ENCODE data around the gene VPS4B.
"Not testable (repeated sequence)": the region's sequence is repeated elsewhere in the genome, so short reads cannot be mapped to it uniquely, and the experiment has no call there.

Gene VPS4B

GRCh38 chr18:63363951-63364350 is 58.3 kb downstream of the VPS4B start:
- no peak for TF ChIP-seq CTCF (conservative IDR thresholded peaks at IDR 0.05; ENCODE audit: low read depth)
- POLR2A ChIA-PET (ENCODE audit: low non-redundant PET) = no interaction called here
- CTCF ChIA-PET = no interaction called here
- DNase-seq (ENCODE audit: low spot score) = no peak
- no peak overlapping the region for H3K27ac ChIP-seq

DNA sequence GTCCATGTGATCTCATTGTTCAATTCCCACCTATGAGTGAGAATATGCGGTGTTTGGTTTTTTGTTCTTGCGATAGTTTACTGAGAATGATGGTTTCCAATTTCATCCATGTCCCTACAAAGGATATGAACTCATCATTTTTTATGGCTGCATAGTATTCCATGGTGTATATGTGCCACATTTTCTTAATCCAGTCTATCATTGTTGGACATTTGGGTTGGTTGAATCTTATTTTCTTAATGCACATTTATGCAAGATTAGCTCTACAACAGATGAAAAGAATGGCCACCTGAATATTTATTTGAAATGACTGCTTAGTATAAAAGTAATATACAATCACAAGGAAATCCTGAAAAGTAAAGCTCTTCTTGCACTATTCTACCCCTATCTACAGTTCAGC is 58.9 kb downstream of the VPS4B start:
- H3K27ac ChIP-seq; POLR2A ChIA-PET (ENCODE audit: low non-redundant PET); CTCF ChIA-PET; DNase-seq (ENCODE audit: low spot score): not testable (repeated sequence)

DNA sequence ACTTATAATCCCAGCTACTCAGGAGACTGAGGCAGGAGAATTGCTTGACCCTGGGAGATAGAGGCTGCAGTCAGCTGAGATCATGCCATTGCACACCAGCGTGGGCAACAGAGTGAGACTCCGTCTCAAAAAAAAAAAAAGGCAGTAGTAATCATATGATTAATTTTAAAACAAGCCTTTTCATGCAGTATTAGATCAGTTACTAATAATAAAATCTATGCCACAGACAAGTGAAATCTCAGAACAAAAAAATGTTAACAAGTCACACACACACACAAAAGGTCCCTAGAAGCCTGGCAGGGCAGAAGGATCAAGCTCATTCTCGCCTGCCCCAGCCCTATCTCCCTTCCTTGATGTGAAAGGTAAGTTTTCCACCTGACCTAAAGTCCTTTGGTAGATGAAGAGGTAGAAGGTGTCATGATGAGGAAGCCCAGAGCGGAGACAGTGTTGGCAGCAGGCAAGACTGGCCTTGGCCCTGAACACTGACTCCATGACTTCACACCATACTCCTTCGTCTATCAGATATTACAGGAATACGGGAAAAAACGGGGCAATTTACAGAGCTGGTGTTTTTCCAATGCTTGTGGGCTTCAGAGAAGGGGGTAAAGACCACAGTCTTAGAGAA is 65.9 kb downstream of the VPS4B start:
- POLR2A ChIA-PET (ENCODE audit: low non-redundant PET) = no interaction called here
- DNase-seq (ENCODE audit: low spot score) = no peak
- TF ChIP-seq CTCF (conservative IDR thresholded peaks at IDR 0.05; ENCODE audit: low read depth) = no peak
- CTCF ChIA-PET = no interaction called here
- no peak overlapping the region for H3K27ac ChIP-seq

DNA sequence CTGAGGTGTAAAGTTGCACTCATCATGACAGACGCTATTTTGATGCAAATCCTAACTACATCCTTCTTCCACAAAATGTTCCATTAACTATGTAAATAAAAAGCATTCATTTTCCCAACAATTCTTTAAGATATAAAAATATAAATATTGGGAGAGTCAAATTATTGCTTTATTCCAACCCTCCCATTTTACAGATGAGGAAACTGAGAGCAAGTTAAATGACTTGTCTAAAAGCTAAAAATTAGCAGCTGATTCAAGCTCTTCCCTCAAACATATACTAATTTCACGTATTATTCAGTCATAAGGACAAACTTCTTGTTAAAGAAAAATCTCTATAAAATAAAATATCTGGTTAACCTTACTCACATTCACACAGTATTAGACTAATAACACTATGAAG is 72.0 kb downstream of the VPS4B start:
- ChIA-PET CTCF (interaction anchor here (0.6 kb wide), 1 partner anchor 23 kb away, joined by 4 read pairs; no protein-coding TSS in a partner anchor), POLR2A (ENCODE audit: low non-redundant PET) (no interaction called here)
- no peak overlapping the region for H3K27ac ChIP-seq
- no peak for TF ChIP-seq CTCF (conservative IDR thresholded peaks at IDR 0.05; ENCODE audit: low read depth)
- no peak for DNase-seq (ENCODE audit: low spot score)

GRCh38 chr18:63348508-63349136 is 73.7 kb downstream of the VPS4B start:
- CTCF ChIA-PET = no interaction called here
- DNase-seq (ENCODE audit: low spot score) = no peak
- TF ChIP-seq CTCF (conservative IDR thresholded peaks at IDR 0.05; ENCODE audit: low read depth) = no peak
- H3K27ac ChIP-seq = peak overlapping the region; percentile 51
- POLR2A ChIA-PET (ENCODE audit: low non-redundant PET) = no interaction called here

DNA sequence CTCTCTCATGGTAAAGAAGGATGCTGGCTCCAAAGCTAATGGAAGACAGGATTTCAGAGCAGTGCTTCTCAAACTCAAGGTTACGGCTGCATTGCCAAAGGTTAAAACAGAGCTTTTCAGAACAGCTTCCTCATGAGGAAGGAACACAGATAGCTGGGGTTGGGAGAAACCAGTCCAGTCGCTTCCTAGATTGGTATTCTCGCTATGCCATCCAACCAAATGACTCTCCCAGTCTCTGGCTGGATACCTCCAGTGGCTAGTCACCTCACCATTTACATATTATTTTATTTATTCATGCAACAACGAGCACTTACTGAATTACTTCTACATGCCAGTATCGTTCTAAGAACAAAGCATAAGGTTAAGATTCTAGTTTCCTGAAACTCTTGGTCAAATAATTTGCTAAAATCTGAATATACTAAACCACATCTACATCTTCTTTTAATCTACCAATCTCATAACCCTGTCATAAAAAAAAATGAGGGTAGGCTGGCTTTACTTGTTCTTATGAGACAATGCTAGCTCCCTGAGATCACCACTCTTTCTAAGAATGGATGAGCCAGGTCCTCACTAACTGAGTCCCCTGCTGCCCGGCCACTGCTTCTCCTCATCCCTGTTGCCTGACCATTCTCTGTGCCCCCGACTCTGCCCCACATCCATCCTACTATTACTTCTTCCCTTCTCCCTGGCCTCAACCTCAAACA is 75.6 kb downstream of the VPS4B start:
- POLR2A ChIA-PET (ENCODE audit: low non-redundant PET) = no interaction called here
- TF ChIP-seq CTCF (conservative IDR thresholded peaks at IDR 0.05; ENCODE audit: low read depth) = no peak
- H3K27ac ChIP-seq = peak overlapping the region; percentile 95
- CTCF ChIA-PET = no interaction called here
- peak; percentile 38 for DNase-seq (ENCODE audit: low spot score)

GRCh38 chr18:63346031-63346430 is 76.2 kb downstream of the VPS4B start:
- no peak for TF ChIP-seq CTCF (conservative IDR thresholded peaks at IDR 0.05; ENCODE audit: low read depth)
- POLR2A ChIA-PET (ENCODE audit: low non-redundant PET) = no interaction called here
- CTCF ChIA-PET = interaction anchor here (0.5 to 1.1 kb wide), 2 partner anchors 23 to 630 kb away, joined by 3 read pairs; partner anchors contain the start of gene PHLPP1
- peak overlapping the region; percentile 95 for H3K27ac ChIP-seq
- peak; percentile 78 for DNase-seq (ENCODE audit: low spot score)
